Fibroblast of villous mesenchyme (primary cell): ENCODE measurements around the gene PTPRM. TPM values are rescaled to one million over a fixed set of nuclear protein-coding genes. Genes with fewer than 3 reads are reported as not detected.
A peak's percentile ranks its signal among the peaks of the same experiment; 100 is the strongest.

Experiments used
- DNase-seq: peaks from one replicate; pipeline ENCODE4 v3.0.0-alpha.2; 2010; ENCODE audit warnings: low read depth
- H3K4me3 ChIP-seq: 2 replicates; pipeline ENCODE4 v1.5.1; 2011; ENCODE audit warnings: low read depth, mild to moderate bottlenecking, low read length
- total RNA-seq: library from RNA; depleted of rRNA; stranded (reverse); fragments of >200 nt; gene quantifications from 2 replicates; pipeline ENCODE4 v1.2.3, GENCODE V29; 2012
- TF ChIP-seq, protein P1 (sequence below): IDR thresholded peaks from 2 replicates; pipeline ENCODE4 v1.5.1; 2012; ENCODE audit warnings: low read depth, mild to moderate bottlenecking, low read length; ENCODE audit not compliant: insufficient read depth

Gene PTPRM
- total RNA-seq, 1 donor: 56.1 TPM

DNA sequence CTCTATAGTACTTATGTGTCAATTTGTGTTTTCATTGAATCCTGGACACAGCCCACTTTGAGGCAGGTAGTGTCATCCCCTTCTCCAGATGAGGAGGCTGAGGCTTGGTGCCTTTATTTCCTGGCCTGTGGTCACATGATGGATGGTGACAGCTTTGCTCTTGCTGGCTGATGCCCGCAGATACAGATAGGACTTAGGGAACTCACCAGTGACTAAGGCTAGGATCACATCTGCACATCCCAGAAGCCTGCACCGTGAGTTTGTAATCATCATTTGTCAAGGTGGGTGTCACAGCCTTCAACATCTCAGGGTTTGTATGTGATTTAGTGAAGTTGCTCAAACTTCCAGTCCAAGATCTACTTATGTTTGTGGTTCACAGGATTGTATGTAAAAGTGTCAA is 747.0 kb downstream of the PTPRM start:
- DNase-seq: no peak
- H3K4me3 ChIP-seq: no peak overlapping the region
- TF ChIP-seq, protein P1, sequence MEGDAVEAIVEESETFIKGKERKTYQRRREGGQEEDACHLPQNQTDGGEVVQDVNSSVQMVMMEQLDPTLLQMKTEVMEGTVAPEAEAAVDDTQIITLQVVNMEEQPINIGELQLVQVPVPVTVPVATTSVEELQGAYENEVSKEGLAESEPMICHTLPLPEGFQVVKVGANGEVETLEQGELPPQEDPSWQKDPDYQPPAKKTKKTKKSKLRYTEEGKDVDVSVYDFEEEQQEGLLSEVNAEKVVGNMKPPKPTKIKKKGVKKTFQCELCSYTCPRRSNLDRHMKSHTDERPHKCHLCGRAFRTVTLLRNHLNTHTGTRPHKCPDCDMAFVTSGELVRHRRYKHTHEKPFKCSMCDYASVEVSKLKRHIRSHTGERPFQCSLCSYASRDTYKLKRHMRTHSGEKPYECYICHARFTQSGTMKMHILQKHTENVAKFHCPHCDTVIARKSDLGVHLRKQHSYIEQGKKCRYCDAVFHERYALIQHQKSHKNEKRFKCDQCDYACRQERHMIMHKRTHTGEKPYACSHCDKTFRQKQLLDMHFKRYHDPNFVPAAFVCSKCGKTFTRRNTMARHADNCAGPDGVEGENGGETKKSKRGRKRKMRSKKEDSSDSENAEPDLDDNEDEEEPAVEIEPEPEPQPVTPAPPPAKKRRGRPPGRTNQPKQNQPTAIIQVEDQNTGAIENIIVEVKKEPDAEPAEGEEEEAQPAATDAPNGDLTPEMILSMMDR: no peak

DNA sequence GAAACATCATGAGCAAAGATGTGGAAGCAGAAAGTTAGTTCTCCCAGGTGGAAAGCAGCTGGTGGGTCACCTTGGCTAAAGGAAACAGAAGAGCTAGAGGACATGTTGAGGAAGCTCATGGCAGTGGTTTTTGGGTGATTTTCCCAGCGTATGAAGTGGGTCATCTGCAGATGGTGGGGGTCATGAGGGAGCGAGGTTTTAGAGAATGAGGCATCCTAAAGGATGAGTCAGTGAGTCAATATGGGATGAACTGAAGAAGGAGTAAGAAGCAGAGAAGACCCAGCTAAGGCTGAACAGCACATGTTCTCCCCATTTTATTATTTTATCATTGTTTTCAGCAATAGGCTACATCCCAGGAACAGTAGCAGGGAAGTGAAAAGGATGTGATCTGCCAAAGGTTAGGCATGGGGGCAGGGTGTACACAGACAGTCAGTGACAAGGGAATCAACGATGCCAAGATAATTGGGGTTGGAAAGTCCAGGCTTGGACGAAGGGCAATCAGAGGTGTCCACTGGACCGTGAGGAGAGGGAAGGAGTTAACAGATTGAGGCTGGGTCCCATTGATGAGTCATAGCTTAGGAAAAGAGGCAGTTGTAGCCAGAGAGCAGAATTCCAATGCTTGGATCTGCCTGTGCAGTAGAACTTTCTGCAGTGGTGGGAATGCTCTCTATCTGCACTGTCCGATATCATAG is 752.8 kb downstream of the PTPRM start:
- no peak for DNase-seq
- H3K4me3 ChIP-seq: no peak overlapping the region
- TF ChIP-seq, protein P1: no peak

DNA sequence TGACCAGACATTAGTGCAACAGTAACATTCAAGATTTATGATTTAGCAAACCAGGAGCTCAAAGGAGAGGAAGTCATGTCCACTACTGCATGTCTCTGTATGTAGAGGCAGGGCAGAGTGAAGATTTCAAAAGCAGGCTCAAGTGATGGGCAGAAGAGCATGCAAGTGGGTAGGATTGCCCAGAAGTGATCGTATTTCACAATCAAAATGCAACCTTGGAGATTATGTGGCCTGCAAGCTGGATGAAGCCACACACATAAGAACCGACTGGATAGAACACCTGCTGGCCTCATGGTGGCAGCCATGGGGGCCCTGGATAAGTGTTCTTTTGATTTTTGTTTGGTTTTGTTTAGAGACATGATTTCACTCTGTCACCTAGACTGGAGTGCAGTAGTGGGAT is 755.4 kb downstream of the PTPRM start:
- H3K4me3 ChIP-seq: no peak overlapping the region
- TF ChIP-seq, protein P1: no peak
- DNase-seq: no peak

DNA sequence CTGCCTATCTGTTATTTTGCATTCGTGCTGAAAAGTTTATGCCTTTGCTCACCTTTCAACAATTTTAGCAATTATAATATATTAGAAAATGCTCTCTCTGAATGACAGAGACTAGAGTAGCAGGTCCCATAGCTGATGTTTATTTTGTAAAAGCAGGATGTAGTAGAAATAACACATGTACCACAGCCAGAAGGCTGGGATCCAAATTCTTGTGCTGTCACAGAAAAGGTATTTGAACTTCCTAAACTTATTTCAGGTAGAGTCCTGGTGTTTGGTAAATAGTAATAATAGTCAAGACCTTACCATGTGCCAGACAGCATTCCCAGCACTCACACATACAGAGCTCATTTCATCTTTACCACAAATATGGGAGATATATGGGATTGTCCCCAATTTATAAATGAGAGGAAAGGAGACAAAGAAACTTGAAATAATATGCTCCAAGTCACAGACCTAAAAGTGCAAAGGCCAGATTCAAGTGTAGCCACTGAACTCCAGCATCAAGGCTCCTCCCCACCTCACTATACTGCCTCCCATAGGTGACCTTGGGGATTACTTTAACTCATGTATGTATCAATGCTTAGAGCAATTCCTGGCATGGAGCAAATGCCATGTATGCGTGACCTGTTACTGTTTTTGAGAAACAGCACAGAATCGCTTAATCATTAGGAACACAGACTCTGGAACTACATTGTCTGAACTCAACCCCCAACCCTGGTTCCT is 757.4 kb downstream of the PTPRM start:
- no peak overlapping the region for H3K4me3 ChIP-seq
- TF ChIP-seq, protein P1: no peak
- DNase-seq: no peak

DNA sequence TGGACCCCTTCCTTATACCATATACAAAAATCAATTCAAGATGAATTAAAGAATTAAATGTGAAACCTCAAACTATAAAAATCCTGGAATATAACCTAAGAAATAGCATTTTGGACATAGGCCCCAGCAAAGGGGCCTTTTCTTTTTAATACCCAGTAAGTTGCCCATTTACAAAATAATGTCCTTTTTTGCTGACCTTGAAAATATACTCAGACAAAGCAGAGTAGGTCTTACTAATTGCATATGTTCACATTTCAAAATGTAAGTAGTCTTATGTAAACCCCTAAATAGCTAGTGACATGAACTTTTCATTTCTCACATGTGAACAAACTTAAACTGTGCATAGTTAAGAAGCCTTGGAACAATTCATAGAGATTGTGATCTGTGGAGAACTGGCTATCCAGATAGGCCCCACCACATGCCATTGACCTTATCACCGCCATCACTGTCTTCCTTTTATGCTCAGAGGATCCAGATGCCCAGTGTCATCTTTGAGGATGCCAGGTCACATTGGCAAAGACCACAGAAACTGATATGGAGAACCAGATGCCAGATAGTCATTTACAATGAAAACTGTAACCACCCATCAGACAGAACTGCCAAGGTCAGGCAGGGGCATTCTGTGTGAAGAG is 759.8 kb downstream of the PTPRM start:
- TF ChIP-seq, protein P1: no peak
- H3K4me3 ChIP-seq: no peak overlapping the region
- no peak for DNase-seq

DNA sequence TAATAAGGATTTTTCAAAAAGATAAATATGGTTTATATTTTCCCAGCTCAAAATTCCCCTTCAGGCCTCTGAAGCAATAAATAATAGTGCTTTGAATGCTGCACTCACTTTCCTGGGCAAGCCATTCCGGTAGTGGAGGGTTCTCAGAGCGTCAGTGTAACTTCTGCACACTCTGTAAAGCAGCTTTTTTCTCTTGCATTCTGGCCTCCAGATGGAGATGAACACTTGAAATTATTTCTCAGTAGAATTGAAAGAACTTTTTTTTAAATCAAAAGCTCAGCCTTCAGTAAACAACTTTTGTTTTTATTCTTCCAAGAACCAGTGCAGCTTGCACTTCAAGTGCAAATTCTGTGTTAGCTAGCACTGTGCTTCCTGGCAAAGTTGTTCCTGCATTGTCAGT is 761.0 kb downstream of the PTPRM start:
- H3K4me3 ChIP-seq: no peak overlapping the region
- peak; percentile 18 for DNase-seq
- TF ChIP-seq, protein P1: no peak
